ENCODE data around the gene RPRD1B. TPM values are rescaled to one million over a fixed set of nuclear protein-coding genes. Genes with fewer than 3 reads are reported as not detected.

RPRD1B gene
- total and polyA plus RNA-seq, 2 of the 13 experiments (the other 11 are each of a cell fraction or from before 2014, with no cell fraction given), result 31.1 to 41.5 TPM

- BruUV-seq (replicated peaks), result no TSS peak
- Histone ChIP-seq H3K27ac (ENCODE audit: extremely low read length, insufficient read depth, low read length) (no peak overlapping the region), H3K36me3 (replicated peaks in 1 of 2; ENCODE audit: control insufficient read depth in 1 of 2, insufficient read depth in 2 of 2, low read length in 2 of 2) (no peaks in the 10 kb centered on the region)
Measured at GRCh38 chr20:38129248-38129865, 95.8 kb downstream of the RPRD1B start.

More at GRCh38 chr20:38129248-38129865, 95.8 kb downstream of the RPRD1B start:
- CTCF ChIA-PET (ENCODE audit: low intra/inter-chr PET ratio, low total read pairs), result no interaction called here
- Histone ChIP-seq H3K27me3 (ENCODE audit: control insufficient read depth in 1 of 2, insufficient read depth in 2 of 2, low read length in 2 of 2) (no peaks in the 10 kb centered on the region), H2AFZ (ENCODE audit: low read length) (no peak overlapping the region), H3K4me3 (replicated peaks in 1 of 3; ENCODE audit: insufficient read depth in 1 of 3, low read depth in 2 of 3, low read length in 3 of 3) (no peak overlapping the region), H3K4me2 (ENCODE audit: low read depth, low read length) (no peak overlapping the region), H3K9ac (ENCODE audit: insufficient read depth, low read depth, low read length) (no peak overlapping the region), H3K79me2 (ENCODE audit: insufficient read depth, low read length) (no peaks in the 10 kb centered on the region), H4K20me1 (ENCODE audit: insufficient read depth, low read length) (no peaks in the 10 kb centered on the region), H3K4me1 (ENCODE audit: insufficient read depth, low read length) (peaks cover 72% of the 10 kb centered on the region), H3K9me3 (ENCODE audit: low read length) (no peaks in the 10 kb centered on the region)
- ATAC-seq, result no peak
- POLR2A ChIA-PET, result interaction anchor here (1.6 kb wide), 1 partner anchor 15 kb away, joined by 7 read pairs; no protein-coding TSS in a partner anchor
- WGBS (ENCODE audit: low lambda C conversion rate), result 91% methylated on average over 6 of the region's 6 CpGs
- in situ Hi-C loops (cut with HindIII; ENCODE audit: extremely low pct_ligation_motif_present, low pct_unique_long_range_greater_than_20kb) (no loop called here), intact Hi-C loops (cut with micrococcal nuclease; ENCODE audit: unreplicated experiment) (no loop called here)
- DNase-seq (ENCODE audit: low spot score), result no peak
- TF ChIP-seq ZKSCAN1 (IDR thresholded peaks at IDR 0.05; ENCODE audit: low read length) (peak; percentile 86), TAF1 (CRISPR knock-in tag; IDR thresholded peaks at IDR 0.05) (0 out of 2 replicates have a peak, but pooled peaks have one; percentile 18), ZNF710 (CRISPR knock-in tag; IDR thresholded peaks at IDR 0.05; ENCODE audit: borderline replicate concordance) (no peak), HNRNPK (IDR thresholded peaks at IDR 0.05; ENCODE audit: low read depth, low read length, poor library complexity, severe bottlenecking) (no peak)
- no peak for FAIRE-seq
